Measurements from ENCODE around the gene GPS2. TPM values are rescaled to one million over a fixed set of nuclear protein-coding genes. Genes with fewer than 3 reads are reported as not detected.

GPS2 gene
- total RNA-seq, 1 donor from 2014 or later, result 66.1 TPM

- Histone ChIP-seq H3K27ac (replicated peaks) (peak overlapping the region; percentile 95), H3K9me3 (replicated peaks) (no peaks in the 10 kb centered on the region), H3K36me3 (peaks cover 34% of the 10 kb centered on the region), H3K27me3 (ENCODE audit: low read depth) (peaks cover 64% of the 10 kb centered on the region), H3K4me1 (peaks cover 73% of the 10 kb centered on the region), H3K4me3 (no peak overlapping the region)
- intact Hi-C loops (cut with micrococcal nuclease), result no loop called here
- no peak for DNase-seq
- no peak for TF ChIP-seq CTCF (IDR thresholded peaks at IDR 0.05; ENCODE audit: borderline replicate concordance)
Measured at GRCh38 chr17:7285679-7286078, 29.5 kb downstream of the GPS2 start.

- Histone ChIP-seq H3K27me3 (ENCODE audit: low read depth) (peaks cover 56% of the 10 kb centered on the region), H3K27ac (replicated peaks) (peak overlapping the region; percentile 95), H3K4me3 (no peak overlapping the region), H3K36me3 (peaks cover 34% of the 10 kb centered on the region), H3K4me1 (peaks cover 71% of the 10 kb centered on the region), H3K9me3 (replicated peaks) (no peaks in the 10 kb centered on the region)
- TF ChIP-seq CTCF (IDR thresholded peaks at IDR 0.05; ENCODE audit: borderline replicate concordance), result no peak
- no peak for DNase-seq
- intact Hi-C loops (cut with micrococcal nuclease), result no loop called here
Measured at GRCh38 chr17:7284911-7285310, 30.2 kb downstream of the GPS2 start.

GRCh38 chr17:7283471-7284216 is 31.5 kb downstream of the GPS2 start:
- H3K27me3 ChIP-seq (ENCODE audit: low read depth), result peaks cover 49% of the 10 kb centered on the region
- peak overlapping the region; percentile 76 for H3K4me3 ChIP-seq
- DNase-seq, result no peak
- no peak for TF ChIP-seq CTCF (IDR thresholded peaks at IDR 0.05; ENCODE audit: borderline replicate concordance)
- H3K36me3 ChIP-seq, result peaks cover 34% of the 10 kb centered on the region
- H3K4me1 ChIP-seq, result peaks cover 68% of the 10 kb centered on the region
- peak overlapping the region; percentile 95 for H3K27ac ChIP-seq (replicated peaks)
- no peaks in the 10 kb centered on the region for H3K9me3 ChIP-seq (replicated peaks)
- intact Hi-C loops (cut with micrococcal nuclease), result no loop called here

GRCh38 chr17:7282752-7283321 is 32.3 kb downstream of the GPS2 start:
- Histone ChIP-seq H3K27ac (replicated peaks) (peak overlapping the region; percentile 95), H3K9me3 (replicated peaks) (no peaks in the 10 kb centered on the region), H3K4me3 (peak overlapping the region; percentile 76), H3K4me1 (peaks cover 63% of the 10 kb centered on the region), H3K36me3 (peaks cover 34% of the 10 kb centered on the region), H3K27me3 (ENCODE audit: low read depth) (peaks cover 47% of the 10 kb centered on the region)
- DNase-seq, result no peak
- intact Hi-C loops (cut with micrococcal nuclease), result no loop called here
- peak; percentile 23 for TF ChIP-seq CTCF (IDR thresholded peaks at IDR 0.05; ENCODE audit: borderline replicate concordance)

- intact Hi-C loops (cut with micrococcal nuclease), result no loop called here
- peak overlapping the region; percentile 95 for H3K27ac ChIP-seq (replicated peaks)
- peaks cover 61% of the 10 kb centered on the region for H3K4me1 ChIP-seq
- H3K9me3 ChIP-seq (replicated peaks), result no peaks in the 10 kb centered on the region
- H3K4me3 ChIP-seq, result peak overlapping the region; percentile 76
- no peak for TF ChIP-seq CTCF (IDR thresholded peaks at IDR 0.05; ENCODE audit: borderline replicate concordance)
- peak; percentile 87 for DNase-seq
- H3K36me3 ChIP-seq, result peaks cover 34% of the 10 kb centered on the region
- H3K27me3 ChIP-seq (ENCODE audit: low read depth), result peaks cover 40% of the 10 kb centered on the region
Measured at GRCh38 chr17:7281953-7282751, 33.0 kb downstream of the GPS2 start.
